ENCODE results near the gene GLOD5. TPM values are rescaled to one million over a fixed set of nuclear protein-coding genes. Genes with fewer than 3 reads are reported as not detected.

GLOD5 gene
- total and polyA plus RNA-seq, 4 donors = not detected

DNA sequence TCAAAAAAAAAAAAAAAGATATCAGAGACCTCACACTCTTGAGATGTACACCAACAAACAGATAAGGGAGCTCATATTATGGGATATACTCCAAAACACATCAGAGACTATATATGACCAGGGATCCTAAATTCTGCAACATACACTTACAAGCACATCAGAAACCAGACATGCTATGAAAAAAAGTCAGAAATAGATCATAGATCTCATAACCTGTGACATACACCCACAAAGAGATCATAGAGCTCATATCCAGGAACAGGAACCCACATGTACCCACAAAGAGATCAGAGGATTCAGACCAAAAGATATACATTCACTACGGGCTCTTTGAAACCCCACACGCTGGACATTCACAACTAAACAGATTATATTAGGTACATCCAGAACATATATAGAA lies 35.0 kb upstream of the GLOD5 start:
- no peak overlapping the region for H3K27ac ChIP-seq (ENCODE audit: low read depth, low read length)
- WGBS (ENCODE audit: insufficient coverage) = no CpG with 5 or more reads among the region's 2 CpGs
- H3K4me1 ChIP-seq (ENCODE audit: control insufficient read depth, insufficient read depth, low read length) = no peaks in the 10 kb centered on the region
- H3K27me3 ChIP-seq (ENCODE audit: control insufficient read depth, insufficient read depth, low read length) = no peaks in the 10 kb centered on the region
- no peaks in the 10 kb centered on the region for H3K9me3 ChIP-seq (ENCODE audit: control insufficient read depth, insufficient read depth, low read length)
- no peak for DNase-seq (ENCODE audit: low read depth in 4 of 6, low spot score in 6 of 6)
- no peak overlapping the region for H3K4me3 ChIP-seq (ENCODE audit: low read depth, low read length)
- no peaks in the 10 kb centered on the region for H3K36me3 ChIP-seq (ENCODE audit: control insufficient read depth, insufficient read depth, low read length)

DNA sequence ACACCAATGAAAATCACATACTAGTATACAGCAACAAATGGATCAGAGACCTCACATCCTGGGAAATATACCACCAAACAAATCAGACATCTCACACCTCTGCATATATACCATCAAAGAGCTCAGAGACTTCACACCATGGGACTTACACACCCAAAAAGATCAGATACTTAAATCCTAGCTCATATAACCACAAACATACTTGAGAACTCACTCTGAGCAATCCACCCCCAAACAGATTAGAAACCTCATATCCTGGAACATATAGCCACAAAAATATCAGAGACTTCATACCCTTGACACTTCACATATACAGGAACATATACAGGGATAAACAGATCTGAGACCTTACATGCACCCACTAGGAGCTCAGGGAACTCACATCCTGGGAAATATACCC lies 32.9 kb upstream of the GLOD5 start:
- Histone ChIP-seq H3K4me3 (ENCODE audit: low read depth, low read length) (no peak overlapping the region), H3K27ac (ENCODE audit: low read depth, low read length) (no peak overlapping the region), H3K36me3 (ENCODE audit: control insufficient read depth, insufficient read depth, low read length) (peaks cover 3% of the 10 kb centered on the region), H3K9me3 (ENCODE audit: control insufficient read depth, insufficient read depth, low read length) (no peaks in the 10 kb centered on the region), H3K4me1 (ENCODE audit: control insufficient read depth, insufficient read depth, low read length) (no peaks in the 10 kb centered on the region), H3K27me3 (ENCODE audit: control insufficient read depth, insufficient read depth, low read length) (no peaks in the 10 kb centered on the region)
- no peak for DNase-seq (ENCODE audit: low read depth in 4 of 6, low spot score in 6 of 6)

DNA sequence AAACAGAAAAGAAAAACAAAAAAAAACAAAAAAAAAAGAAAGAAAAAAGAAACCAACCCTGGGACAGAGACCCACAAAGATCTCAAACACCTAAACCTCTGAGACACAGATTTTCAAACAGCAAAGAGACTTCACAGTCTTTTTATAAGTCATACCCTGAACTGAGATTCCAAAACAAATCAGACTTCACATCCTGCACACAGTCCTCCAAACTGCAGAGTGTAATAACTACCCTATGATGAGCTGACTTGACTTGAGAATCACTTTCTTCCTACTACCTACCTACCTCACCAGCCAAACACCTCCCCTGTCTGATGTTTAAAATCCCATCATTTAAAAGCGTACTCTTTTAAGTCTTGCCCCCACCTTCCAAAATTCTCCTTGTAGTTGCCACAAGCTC lies 25.2 kb upstream of the GLOD5 start:
- Histone ChIP-seq H3K27ac (ENCODE audit: low read depth, low read length) (no peak overlapping the region), H3K27me3 (ENCODE audit: control insufficient read depth, insufficient read depth, low read length) (no peaks in the 10 kb centered on the region), H3K4me3 (ENCODE audit: low read depth, low read length) (peak overlapping the region; percentile 70), H3K4me1 (ENCODE audit: control insufficient read depth, insufficient read depth, low read length) (peaks cover 11% of the 10 kb centered on the region), H3K36me3 (ENCODE audit: control insufficient read depth, insufficient read depth, low read length) (peaks cover 3% of the 10 kb centered on the region), H3K9me3 (ENCODE audit: control insufficient read depth, insufficient read depth, low read length) (no peaks in the 10 kb centered on the region)
- WGBS (ENCODE audit: insufficient coverage) = 75% methylated on average over 1 of the region's 1 CpG
- DNase-seq (ENCODE audit: low read depth in 4 of 6, low spot score in 6 of 6) = peak in 1 of 6 donors; percentile 1

DNA sequence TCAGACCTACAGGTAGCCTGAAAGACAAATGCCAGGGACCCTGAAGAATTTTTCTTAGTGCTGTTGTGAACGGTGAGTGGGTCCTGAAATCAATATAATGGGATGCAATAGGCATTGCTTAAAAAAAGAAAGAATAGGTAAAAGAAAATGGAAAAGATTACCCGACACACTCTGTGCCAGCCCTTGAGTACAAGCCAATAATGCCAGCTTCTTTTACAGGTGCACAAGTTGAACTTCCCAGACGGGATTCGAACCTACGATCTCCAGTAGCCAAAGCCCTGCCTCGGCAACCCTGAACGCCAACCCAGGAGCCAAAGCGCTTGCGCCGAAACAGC lies 24.7 kb upstream of the GLOD5 start:
- H3K4me1 ChIP-seq (ENCODE audit: control insufficient read depth, insufficient read depth, low read length) = peaks cover 11% of the 10 kb centered on the region
- H3K9me3 ChIP-seq (ENCODE audit: control insufficient read depth, insufficient read depth, low read length) = no peaks in the 10 kb centered on the region
- no peak overlapping the region for H3K27ac ChIP-seq (ENCODE audit: low read depth, low read length)
- H3K4me3 ChIP-seq (ENCODE audit: low read depth, low read length) = peak overlapping the region; percentile 70
- H3K27me3 ChIP-seq (ENCODE audit: control insufficient read depth, insufficient read depth, low read length) = no peaks in the 10 kb centered on the region
- 30% methylated on average over 9 of the region's 10 CpGs for WGBS (ENCODE audit: insufficient coverage)
- H3K36me3 ChIP-seq (ENCODE audit: control insufficient read depth, insufficient read depth, low read length) = peaks cover 3% of the 10 kb centered on the region
- no peak for DNase-seq (ENCODE audit: low read depth in 4 of 6, low spot score in 6 of 6)

DNA sequence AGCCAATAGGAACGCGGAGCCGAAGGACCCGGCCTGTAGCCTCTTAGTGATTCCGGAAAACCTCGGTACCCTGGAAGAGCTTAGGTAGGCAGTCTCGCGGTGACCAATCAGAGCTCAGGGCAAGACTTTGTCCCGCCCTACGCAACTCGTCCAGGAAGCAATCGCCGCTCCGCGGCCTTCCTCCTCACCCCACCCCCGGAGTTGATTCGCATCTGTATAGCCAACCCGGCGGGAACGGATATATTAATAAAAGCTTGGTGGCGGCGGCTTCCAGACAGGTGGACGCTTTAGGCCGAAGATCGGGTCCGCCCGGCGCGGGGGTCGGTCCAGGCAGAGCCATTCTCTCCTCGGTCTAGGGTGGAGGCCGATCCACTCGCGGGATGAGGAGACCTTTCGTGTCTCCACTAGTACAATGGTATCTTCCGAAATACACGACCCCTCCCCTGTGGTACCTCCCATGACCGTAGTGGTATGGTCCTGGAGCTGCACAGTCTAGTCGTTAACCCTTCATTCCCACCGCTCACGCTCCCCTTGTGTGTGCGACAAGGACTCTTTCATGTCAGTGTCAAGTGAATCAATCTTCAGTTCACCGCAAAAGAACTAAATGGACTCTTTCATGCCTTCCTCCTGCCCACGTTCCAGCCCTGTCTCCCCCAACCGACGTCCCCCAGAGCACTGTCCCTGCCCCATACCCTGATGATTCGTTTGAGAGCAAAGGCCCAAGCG lies 24.2 kb upstream of the GLOD5 start:
- 31% methylated on average over 48 of the region's 48 CpGs for WGBS (ENCODE audit: insufficient coverage)
- peak; percentile 81 to 99 (median 87) for DNase-seq (ENCODE audit: low read depth in 4 of 6, low spot score in 6 of 6)
- Histone ChIP-seq H3K9me3 (ENCODE audit: control insufficient read depth, insufficient read depth, low read length) (no peaks in the 10 kb centered on the region), H3K4me1 (ENCODE audit: control insufficient read depth, insufficient read depth, low read length) (peaks cover 11% of the 10 kb centered on the region), H3K36me3 (ENCODE audit: control insufficient read depth, insufficient read depth, low read length) (peaks cover 3% of the 10 kb centered on the region), H3K27me3 (ENCODE audit: control insufficient read depth, insufficient read depth, low read length) (no peaks in the 10 kb centered on the region), H3K27ac (ENCODE audit: low read depth, low read length) (peak overlapping the region; percentile 98), H3K4me3 (ENCODE audit: low read depth, low read length) (peak overlapping the region; percentile 70)

DNA sequence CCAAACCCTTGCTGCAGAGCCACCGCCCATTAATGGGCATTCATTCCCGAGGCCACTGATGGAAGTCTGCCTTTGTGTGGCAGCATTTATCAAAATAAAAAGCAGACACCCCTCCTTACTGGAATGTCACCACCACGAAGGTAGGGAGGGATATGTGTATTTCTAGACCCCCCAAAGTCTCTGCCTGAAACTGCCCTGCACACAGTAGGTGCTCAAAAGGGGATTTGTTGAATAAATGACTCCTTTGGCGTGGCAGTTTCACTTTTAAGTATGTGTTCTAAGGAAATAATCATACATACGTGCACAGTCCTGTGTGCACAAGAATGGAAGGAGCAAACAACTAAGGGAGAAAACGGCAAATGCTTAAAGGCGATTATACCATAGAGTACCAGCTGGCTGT lies 23.6 kb upstream of the GLOD5 start:
- Histone ChIP-seq H3K36me3 (ENCODE audit: control insufficient read depth, insufficient read depth, low read length) (peaks cover 2% of the 10 kb centered on the region), H3K27me3 (ENCODE audit: control insufficient read depth, insufficient read depth, low read length) (no peaks in the 10 kb centered on the region), H3K4me3 (ENCODE audit: low read depth, low read length) (peak overlapping the region; percentile 70), H3K4me1 (ENCODE audit: control insufficient read depth, insufficient read depth, low read length) (peaks cover 11% of the 10 kb centered on the region), H3K27ac (ENCODE audit: low read depth, low read length) (peak overlapping the region; percentile 98), H3K9me3 (ENCODE audit: control insufficient read depth, insufficient read depth, low read length) (no peaks in the 10 kb centered on the region)
- WGBS (ENCODE audit: insufficient coverage) = 46% methylated on average over 5 of the region's 7 CpGs
- peak in 3 of 6 donors; percentile 1 to 59 (median 3) for DNase-seq (ENCODE audit: low read depth in 4 of 6, low spot score in 6 of 6)

DNA sequence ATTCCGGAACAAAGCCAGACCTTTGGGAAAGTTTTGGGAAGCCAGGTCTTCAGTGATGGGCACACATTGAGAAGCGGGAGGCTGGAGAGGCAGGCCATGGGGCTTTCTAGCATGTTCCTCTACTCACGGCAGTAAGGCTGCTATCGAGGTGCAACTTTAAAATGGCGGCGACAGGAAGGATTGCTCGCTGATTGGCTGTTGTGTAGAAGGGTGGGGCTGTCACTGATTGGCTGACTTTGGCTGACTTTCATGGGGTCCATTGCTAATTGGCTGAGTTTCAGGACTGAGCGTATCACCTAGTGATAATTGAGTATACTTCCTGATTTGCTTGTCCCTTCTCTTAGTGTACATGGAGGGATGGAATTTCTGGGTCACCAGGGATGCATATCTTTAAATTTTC lies 19.7 kb upstream of the GLOD5 start:
- Histone ChIP-seq H3K9me3 (ENCODE audit: control insufficient read depth, insufficient read depth, low read length) (no peaks in the 10 kb centered on the region), H3K27me3 (ENCODE audit: control insufficient read depth, insufficient read depth, low read length) (no peaks in the 10 kb centered on the region), H3K36me3 (ENCODE audit: control insufficient read depth, insufficient read depth, low read length) (no peaks in the 10 kb centered on the region), H3K4me1 (ENCODE audit: control insufficient read depth, insufficient read depth, low read length) (peaks cover 5% of the 10 kb centered on the region), H3K27ac (ENCODE audit: low read depth, low read length) (no peak overlapping the region), H3K4me3 (ENCODE audit: low read depth, low read length) (no peak overlapping the region)
- no peak for DNase-seq (ENCODE audit: low read depth in 4 of 6, low spot score in 6 of 6)
- WGBS (ENCODE audit: insufficient coverage) = 91% methylated on average over 7 of the region's 8 CpGs

DNA sequence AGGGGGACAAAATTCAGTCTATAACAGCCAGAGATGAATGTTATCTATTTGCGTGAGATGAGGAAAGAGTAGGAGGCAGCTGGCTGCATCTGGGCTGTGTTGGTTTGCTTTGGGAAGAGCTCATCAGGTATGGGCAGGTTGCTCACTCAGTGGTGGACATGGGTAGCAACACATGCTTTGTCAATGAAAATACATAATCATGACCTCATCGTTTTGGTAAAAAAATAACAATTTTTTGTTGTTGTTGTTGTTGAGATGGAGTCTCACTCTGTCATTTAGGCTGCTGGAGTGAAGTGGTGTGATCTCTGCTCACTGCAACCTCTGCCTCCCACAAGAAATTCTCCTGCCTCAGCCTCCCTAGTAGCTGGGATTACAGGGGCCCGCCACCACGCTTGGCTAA lies 16.3 kb upstream of the GLOD5 start:
- WGBS (ENCODE audit: insufficient coverage) = 80% methylated on average over 3 of the region's 4 CpGs

DNA sequence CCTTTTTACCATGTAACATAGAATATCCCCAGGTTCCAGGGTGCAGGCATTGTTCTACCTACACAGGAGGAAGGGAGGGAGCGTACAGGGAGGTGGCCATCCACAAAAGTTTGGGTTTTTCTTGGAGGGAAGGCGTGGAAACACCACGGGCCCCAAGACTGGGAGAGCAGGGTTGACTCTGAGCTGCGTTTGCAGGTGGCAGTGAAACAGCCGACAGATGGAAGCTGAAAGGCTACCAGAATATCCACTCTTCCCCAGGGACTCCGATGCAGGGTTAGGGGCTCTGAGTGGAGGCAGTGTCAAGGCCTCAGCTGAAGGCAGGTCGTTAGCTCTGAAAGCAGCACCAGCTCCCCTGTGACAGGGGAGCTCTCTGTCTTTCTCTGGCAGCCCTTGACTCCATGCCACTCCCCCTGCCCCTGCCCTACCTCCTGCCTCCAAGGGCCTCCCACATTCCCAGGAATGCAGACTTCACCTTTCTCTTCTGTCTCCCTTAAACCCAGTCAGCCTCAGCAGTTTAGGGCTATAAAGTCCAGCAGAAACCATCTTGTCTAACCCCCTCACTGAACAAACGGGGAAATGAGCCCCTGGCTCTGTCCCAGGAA lies 14.0 kb upstream of the GLOD5 start:
- H3K27ac ChIP-seq (ENCODE audit: low read depth, low read length) = no peak overlapping the region
- 56% methylated on average over 3 of the region's 8 CpGs for WGBS (ENCODE audit: insufficient coverage)
- H3K27me3 ChIP-seq (ENCODE audit: control insufficient read depth, insufficient read depth, low read length) = no peaks in the 10 kb centered on the region
- no peak overlapping the region for H3K4me3 ChIP-seq (ENCODE audit: low read depth, low read length)
- DNase-seq (ENCODE audit: low read depth in 4 of 6, low spot score in 6 of 6) = no peak
- H3K36me3 ChIP-seq (ENCODE audit: control insufficient read depth, insufficient read depth, low read length) = no peaks in the 10 kb centered on the region
- H3K4me1 ChIP-seq (ENCODE audit: control insufficient read depth, insufficient read depth, low read length) = no peaks in the 10 kb centered on the region
- H3K9me3 ChIP-seq (ENCODE audit: control insufficient read depth, insufficient read depth, low read length) = no peaks in the 10 kb centered on the region

More for the DNA sequence above, 16.3 kb upstream of the GLOD5 start:
- Histone ChIP-seq H3K27ac (ENCODE audit: low read depth, low read length) (no peak overlapping the region), H3K4me3 (ENCODE audit: low read depth, low read length) (no peak overlapping the region), H3K4me1 (ENCODE audit: control insufficient read depth, insufficient read depth, low read length) (no peaks in the 10 kb centered on the region), H3K27me3 (ENCODE audit: control insufficient read depth, insufficient read depth, low read length) (no peaks in the 10 kb centered on the region), H3K9me3 (ENCODE audit: control insufficient read depth, insufficient read depth, low read length) (no peaks in the 10 kb centered on the region), H3K36me3 (ENCODE audit: control insufficient read depth, insufficient read depth, low read length) (no peaks in the 10 kb centered on the region)
- no peak for DNase-seq (ENCODE audit: low read depth in 4 of 6, low spot score in 6 of 6)

DNA sequence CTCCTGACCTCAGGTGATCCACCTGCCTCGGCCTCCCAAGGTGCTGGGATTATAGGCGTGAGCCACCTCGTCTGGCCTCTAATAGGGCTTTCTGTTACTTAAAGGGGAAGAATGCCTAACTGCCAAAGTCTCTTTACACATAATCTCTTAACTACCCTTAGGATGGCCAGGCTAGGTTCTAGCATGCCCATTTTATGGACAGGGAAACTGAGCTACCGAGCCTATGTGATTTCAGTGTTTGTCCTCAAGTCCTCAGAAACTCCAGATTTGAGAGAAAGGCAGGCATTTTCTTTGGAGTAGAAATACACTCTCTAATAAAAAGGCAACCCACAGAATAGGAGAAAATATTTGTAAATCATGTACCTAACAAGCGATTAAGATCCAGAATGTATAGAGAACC lies 12.4 kb upstream of the GLOD5 start:
- no CpG with 5 or more reads among the region's 5 CpGs for WGBS (ENCODE audit: insufficient coverage)
- no peak overlapping the region for H3K4me3 ChIP-seq (ENCODE audit: low read depth, low read length)

More for the DNA sequence above, 12.4 kb upstream of the GLOD5 start:
- no peaks in the 10 kb centered on the region for H3K4me1 ChIP-seq (ENCODE audit: control insufficient read depth, insufficient read depth, low read length)
- H3K27me3 ChIP-seq (ENCODE audit: control insufficient read depth, insufficient read depth, low read length) = no peaks in the 10 kb centered on the region
- H3K27ac ChIP-seq (ENCODE audit: low read depth, low read length) = no peak overlapping the region
- H3K9me3 ChIP-seq (ENCODE audit: control insufficient read depth, insufficient read depth, low read length) = no peaks in the 10 kb centered on the region
- DNase-seq (ENCODE audit: low read depth in 4 of 6, low spot score in 6 of 6) = no peak
- no peaks in the 10 kb centered on the region for H3K36me3 ChIP-seq (ENCODE audit: control insufficient read depth, insufficient read depth, low read length)
